ENCODE measurements around the gene SLC22A23.

Gene SLC22A23

GRCh38 chr6:3233904-3234303 lies 222.9 kb downstream of the SLC22A23 start:
- DNase-seq = no peak

GRCh38 chr6:3233321-3233720 lies 223.5 kb downstream of the SLC22A23 start:
- DNase-seq = no peak

GRCh38 chr6:3232017-3232945 lies 224.6 kb downstream of the SLC22A23 start:
- DNase-seq = no peak

GRCh38 chr6:3231247-3232016 lies 225.4 kb downstream of the SLC22A23 start:
- DNase-seq = peak; percentile 65

- no peak for DNase-seq
These were observed 226.0 kb downstream of the SLC22A23 start for GRCh38 chr6:3230900-3231246.

GRCh38 chr6:3230256-3230882 lies 226.5 kb downstream of the SLC22A23 start:
- no peak for DNase-seq

- DNase-seq = no peak
These were observed 227.2 kb downstream of the SLC22A23 start for GRCh38 chr6:3229566-3230178.

- DNase-seq = no peak
These were observed 227.9 kb downstream of the SLC22A23 start for GRCh38 chr6:3228771-3229565.

- no peak for DNase-seq
These were observed 228.7 kb downstream of the SLC22A23 start for GRCh38 chr6:3228046-3228671.

GRCh38 chr6:3227363-3228045 lies 229.3 kb downstream of the SLC22A23 start, which contains the start of gene TUBB2B:
Gene TUBB2B, minus strand, starts transcription at chr6:3227653. Its CDS starts 110 bp downstream, at chr6:3227543.
- DNase-seq = no peak

- DNase-seq = no peak
These were observed 230.1 kb downstream of the SLC22A23 start for GRCh38 chr6:3226481-3227362.

GRCh38 chr6:3226042-3226441 lies 230.8 kb downstream of the SLC22A23 start:
- no peak for DNase-seq

- no peak for DNase-seq
These were observed 234.3 kb downstream of the SLC22A23 start for GRCh38 chr6:3222506-3223038.

GRCh38 chr6:3221578-3221977 lies 235.3 kb downstream of the SLC22A23 start:
- no peak for DNase-seq

- DNase-seq = no peak
These were observed 236.5 kb downstream of the SLC22A23 start for GRCh38 chr6:3220366-3220765.

All from HCEC 1CT (cell line).